Activated T-cell treated with anti-CD3 and anti-CD28 coated beads, Interleukin-2, amount 50 U/mL, for 72 hours (primary cell): ENCODE measurements around the gene STK4. TPM values are rescaled to one million over a fixed set of nuclear protein-coding genes. Genes with fewer than 3 reads are reported as not detected.

ENCODE experiments used
- ATAC-seq, 2 donors: fragments of 150-1000 bp; cut with Tn5 transposase; replicated peaks in 1 of 2; 2 replicates each; pipeline ENCODE4 v1.10.0; 2021; ENCODE audit warnings: moderate library complexity in 2 of 2, mild to moderate bottlenecking in 1 of 2
- DNase-seq, 2 donors: peaks; one replicate each; pipeline ENCODE4 v3.0.0; 2021 to 2022; ENCODE audit warnings: mixed read lengths in 1 of 2
- H3K27ac Mint-ChIP-seq: one replicate; pipeline ENCODE4 v1.8.0; 2022; ENCODE audit warnings: mild to moderate bottlenecking, moderate library complexity, mixed read lengths
- H3K27me3 Mint-ChIP-seq: one replicate; pipeline ENCODE4 v1.8.0; 2022; ENCODE audit warnings: low read depth, mixed read lengths
- H3K36me3 Mint-ChIP-seq, 2 donors: one replicate each; pipeline ENCODE4 v1.8.0; 2022; ENCODE audit warnings: mixed read lengths in 2 of 2, mild to moderate bottlenecking in 1 of 2; ENCODE audit not compliant: insufficient read depth in 2 of 2
- H3K4me1 Mint-ChIP-seq: one replicate; pipeline ENCODE4 v1.8.0; 2022; ENCODE audit warnings: low read depth, mixed read lengths
- H3K4me3 Mint-ChIP-seq, 2 donors: one replicate each; pipeline ENCODE4 v1.8.0; 2022; ENCODE audit warnings: mild to moderate bottlenecking in 2 of 2, mixed read lengths in 2 of 2, moderate library complexity in 2 of 2
- H3K9me3 Mint-ChIP-seq, 2 donors: one replicate each; pipeline ENCODE4 v1.8.0; 2022; ENCODE audit warnings: mixed read lengths in 2 of 2
- total RNA-seq, 2 donors: library from RNA; stranded (reverse); gene quantifications; one replicate each; pipeline ENCODE4 v1.2.3, GENCODE V29; 2022

The STK4 gene
- total RNA-seq, 2 donors from 2014 or later: 161 to 162 TPM

DNA sequence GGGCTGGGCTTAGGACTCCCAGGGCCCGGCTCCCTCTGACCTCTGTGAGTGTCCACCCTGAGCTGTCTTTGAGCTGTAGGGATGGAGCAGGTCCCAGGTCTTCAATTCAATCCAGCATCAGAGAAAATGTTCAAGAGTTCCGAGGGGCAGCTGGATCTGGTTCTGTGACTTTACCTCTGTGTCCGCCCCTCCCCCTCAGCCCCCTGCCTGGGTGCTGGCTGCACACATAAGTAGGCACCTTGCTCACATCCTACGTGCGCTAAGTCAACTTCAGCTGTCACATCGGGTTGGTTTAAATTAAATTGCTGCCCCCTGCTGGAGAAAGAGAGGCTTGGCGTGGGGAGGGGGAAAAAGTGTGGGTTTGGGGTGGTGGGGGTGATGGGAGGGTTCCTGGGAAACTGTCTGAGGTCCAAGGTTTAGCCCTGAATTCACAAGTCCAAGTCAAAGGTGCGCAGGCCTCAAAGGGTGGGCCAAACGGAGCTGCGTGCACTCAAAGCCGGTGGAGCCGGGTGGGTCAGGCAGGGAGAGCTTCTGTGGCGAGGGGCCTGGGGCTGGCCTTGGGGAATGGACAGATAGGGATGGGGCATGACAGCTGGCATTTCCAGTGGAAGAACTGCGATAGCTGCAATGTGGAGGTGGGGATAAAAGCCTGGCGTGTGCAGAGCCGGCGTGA lies 145.6 kb downstream of the STK4 start:
- Mint-ChIP-seq H3K4me1 (peaks cover 17% of the 10 kb centered on the region), H3K27me3 (peaks cover 16% of the 10 kb centered on the region)
- DNase-seq: peak in 1 of 2 donors; percentile 34

DNA sequence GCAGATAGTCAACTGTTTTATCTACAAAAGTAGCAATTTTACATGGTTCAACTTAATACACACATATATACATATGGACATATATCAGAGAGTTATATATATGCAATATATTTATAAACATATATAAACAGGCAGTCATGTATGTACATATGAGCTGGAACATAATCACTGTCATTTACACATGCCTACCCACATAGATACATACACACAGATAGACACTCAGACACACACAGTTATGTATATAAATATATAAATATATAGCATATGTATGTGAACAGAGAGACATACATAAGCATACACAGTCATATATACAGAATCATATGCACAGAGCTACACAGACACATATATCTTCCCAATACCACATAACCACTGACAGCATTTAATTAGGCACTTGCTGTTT lies 146.4 kb downstream of the STK4 start:
- DNase-seq: no peak
- no peak for ATAC-seq
- no peaks in the 10 kb centered on the region for H3K9me3 Mint-ChIP-seq
- no peaks in the 10 kb centered on the region for H3K36me3 Mint-ChIP-seq
- H3K27me3 Mint-ChIP-seq: peaks cover 18% of the 10 kb centered on the region
- no peak overlapping the region for H3K27ac Mint-ChIP-seq
- peaks cover 17% of the 10 kb centered on the region for H3K4me1 Mint-ChIP-seq
- no peak overlapping the region for H3K4me3 Mint-ChIP-seq

More for the DNA sequence above, 145.6 kb downstream of the STK4 start:
- ATAC-seq: peak; percentile 24 to 40
- no peak overlapping the region for H3K4me3 Mint-ChIP-seq
- H3K27ac Mint-ChIP-seq: no peak overlapping the region
- no peaks in the 10 kb centered on the region for H3K9me3 Mint-ChIP-seq
- no peaks in the 10 kb centered on the region for H3K36me3 Mint-ChIP-seq

DNA sequence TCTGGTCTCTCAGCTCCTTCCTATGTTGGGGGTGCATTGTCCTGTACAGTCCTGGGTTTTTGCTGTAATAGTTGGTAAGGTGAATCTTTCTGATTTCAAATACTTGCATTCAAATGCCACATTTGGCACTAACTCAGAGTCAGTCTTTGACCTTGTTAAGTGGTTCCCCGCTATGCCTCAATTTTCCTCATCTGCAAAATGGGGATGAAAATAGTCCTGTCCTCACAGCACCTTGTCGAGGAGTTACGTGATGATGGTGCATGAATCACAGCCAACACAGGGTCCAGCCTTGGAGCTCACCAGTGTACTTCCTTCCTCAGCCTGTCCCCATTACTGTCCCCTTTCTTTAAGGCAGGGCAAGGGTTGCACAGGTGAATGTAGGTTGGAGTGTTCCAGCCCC lies 147.6 kb downstream of the STK4 start:
- no peaks in the 10 kb centered on the region for H3K36me3 Mint-ChIP-seq
- DNase-seq: no peak
- H3K4me3 Mint-ChIP-seq: no peak overlapping the region
- peaks cover 17% of the 10 kb centered on the region for H3K4me1 Mint-ChIP-seq
- no peak for ATAC-seq
- no peak overlapping the region for H3K27ac Mint-ChIP-seq
- H3K27me3 Mint-ChIP-seq: peaks cover 21% of the 10 kb centered on the region
- H3K9me3 Mint-ChIP-seq: no peaks in the 10 kb centered on the region

DNA sequence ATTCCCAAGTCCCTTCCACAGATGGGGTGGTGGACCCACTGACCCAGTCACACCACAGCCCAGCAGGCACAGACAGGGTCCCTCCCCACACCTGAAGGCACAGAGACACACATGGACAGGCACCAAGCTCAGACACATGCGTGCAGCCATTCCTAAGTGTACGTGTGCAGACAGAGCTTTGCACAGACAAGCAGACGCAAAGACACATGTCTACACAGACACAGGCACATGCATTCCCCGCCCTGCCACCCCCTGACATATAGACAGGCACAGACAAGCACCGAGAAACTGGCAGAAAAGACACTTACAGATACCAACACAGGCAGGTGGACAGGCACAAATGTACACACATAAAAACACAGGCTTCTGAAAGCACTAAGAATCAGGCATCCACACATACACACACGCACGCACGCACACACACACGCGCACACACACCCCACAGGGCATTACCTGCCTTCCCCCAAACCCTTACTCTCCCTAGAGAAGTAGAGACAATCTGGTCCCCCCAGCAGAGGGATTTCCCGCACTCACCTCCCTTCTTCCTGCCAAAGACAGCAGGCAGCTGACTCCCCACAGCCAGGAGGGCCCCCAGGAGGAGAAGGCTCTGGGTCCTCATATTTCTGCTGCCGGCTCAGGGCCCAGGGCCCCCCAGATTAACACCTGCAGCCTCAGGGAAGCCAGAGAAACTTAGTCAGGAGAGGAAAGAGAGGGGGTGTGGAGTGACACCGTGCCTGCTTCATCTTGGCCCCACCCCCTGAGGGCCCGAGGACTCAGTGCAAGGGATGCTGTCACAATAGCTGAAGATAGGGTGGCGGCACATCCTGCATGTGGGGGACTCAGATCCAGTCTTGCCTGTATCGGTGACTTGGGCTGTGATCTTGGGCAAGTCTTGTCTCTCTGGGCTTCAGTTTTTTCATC lies 148.4 kb downstream of the STK4 start, which contains the start of gene WFDC5:
Gene WFDC5 (minus strand): TSS at position 710 of the 921 bp plus-strand sequence. CDS start 91 bp downstream, at position 619.
- Mint-ChIP-seq H3K9me3 (no peaks in the 10 kb centered on the region), H3K4me3 (peak within 1 kb of the TSS; percentile 18 to 23), H3K4me1 (peaks cover 17% of the 10 kb centered on the region), H3K27ac (no peak within 1 kb of the TSS), H3K36me3 (no peaks in the 10 kb centered on the region), H3K27me3 (peaks cover 21% of the 10 kb centered on the region)
- peak; percentile 69 to 82 for ATAC-seq
- DNase-seq: peak in 1 of 2 donors; percentile 34

DNA sequence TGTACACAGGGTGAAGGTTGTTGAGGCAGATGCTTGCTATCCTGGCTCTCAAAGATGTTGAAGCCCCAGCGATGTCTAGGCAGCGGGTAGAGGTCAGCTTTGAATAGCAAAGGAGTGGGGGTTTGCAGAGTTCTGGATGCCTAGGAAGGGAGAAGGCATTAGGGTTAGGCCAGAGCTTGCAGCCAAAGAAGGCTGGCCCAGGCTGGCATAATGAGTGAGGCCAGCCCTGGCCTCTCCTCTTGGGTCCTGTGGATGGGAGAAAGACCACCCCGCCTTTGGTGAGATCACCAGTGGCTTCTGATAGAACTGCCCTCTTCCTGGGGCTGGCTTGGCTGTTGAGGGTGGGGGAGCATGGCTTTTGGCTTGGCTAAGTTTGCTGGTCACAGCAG lies 149.1 kb downstream of the STK4 start:
- Mint-ChIP-seq H3K27ac (no peak overlapping the region), H3K4me3 (peak overlapping the region in 1 of 2 donors; percentile 23), H3K4me1 (peaks cover 17% of the 10 kb centered on the region), H3K9me3 (no peaks in the 10 kb centered on the region), H3K27me3 (peaks cover 26% of the 10 kb centered on the region), H3K36me3 (no peaks in the 10 kb centered on the region)
- DNase-seq (no peak), ATAC-seq (peak; percentile 6 to 12)

DNA sequence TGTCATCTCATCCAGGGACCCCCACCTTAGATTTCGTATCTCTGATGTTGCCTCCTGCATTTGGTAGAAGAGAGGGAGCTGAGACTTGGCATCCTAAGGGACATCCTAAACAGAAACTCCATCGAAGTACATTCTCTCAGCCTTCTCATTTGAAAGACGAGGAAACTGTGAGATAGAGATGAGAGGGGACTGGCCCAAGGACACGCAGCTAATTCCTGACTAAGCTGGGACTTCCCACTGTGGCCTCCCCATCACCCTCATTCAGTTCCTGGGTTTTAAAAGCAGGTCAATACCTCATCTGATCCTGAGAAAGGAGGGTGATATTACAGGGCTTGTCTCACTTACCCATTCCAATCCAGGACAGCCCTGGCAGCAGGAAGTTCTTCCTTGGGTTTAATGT lies 149.5 kb downstream of the STK4 start:
- Mint-ChIP-seq H3K36me3 (no peaks in the 10 kb centered on the region), H3K9me3 (no peaks in the 10 kb centered on the region), H3K27me3 (peaks cover 28% of the 10 kb centered on the region), H3K4me3 (peak overlapping the region in 1 of 2 donors; percentile 18), H3K27ac (no peak overlapping the region), H3K4me1 (peaks cover 17% of the 10 kb centered on the region)
- DNase-seq (no peak), ATAC-seq (peak in 1 of 2 donors; percentile 64)

DNA sequence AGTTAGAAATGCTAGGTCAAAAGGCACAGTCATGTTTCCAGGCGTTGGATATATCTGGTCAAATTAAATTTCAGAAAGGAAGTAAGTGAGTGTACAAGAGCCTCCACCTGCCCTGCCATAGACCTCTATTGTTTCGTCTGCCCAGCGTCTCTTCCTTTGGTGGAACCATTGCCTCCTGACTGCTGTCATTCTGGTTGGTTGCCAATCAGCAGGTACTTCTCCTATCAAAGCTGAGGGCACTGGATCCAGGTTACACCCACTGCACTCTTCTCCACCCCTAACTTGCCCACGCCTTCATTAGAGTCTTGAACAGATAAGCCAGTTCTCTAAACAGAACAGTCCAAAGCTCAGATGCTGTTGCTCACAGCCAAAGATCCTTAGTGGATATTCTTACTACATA lies 151.3 kb downstream of the STK4 start:
- Mint-ChIP-seq H3K9me3 (no peaks in the 10 kb centered on the region), H3K27me3 (peaks cover 39% of the 10 kb centered on the region), H3K27ac (no peak overlapping the region), H3K4me1 (peaks cover 21% of the 10 kb centered on the region), H3K4me3 (no peak overlapping the region), H3K36me3 (no peaks in the 10 kb centered on the region)
- DNase-seq: no peak
- no peak for ATAC-seq

DNA sequence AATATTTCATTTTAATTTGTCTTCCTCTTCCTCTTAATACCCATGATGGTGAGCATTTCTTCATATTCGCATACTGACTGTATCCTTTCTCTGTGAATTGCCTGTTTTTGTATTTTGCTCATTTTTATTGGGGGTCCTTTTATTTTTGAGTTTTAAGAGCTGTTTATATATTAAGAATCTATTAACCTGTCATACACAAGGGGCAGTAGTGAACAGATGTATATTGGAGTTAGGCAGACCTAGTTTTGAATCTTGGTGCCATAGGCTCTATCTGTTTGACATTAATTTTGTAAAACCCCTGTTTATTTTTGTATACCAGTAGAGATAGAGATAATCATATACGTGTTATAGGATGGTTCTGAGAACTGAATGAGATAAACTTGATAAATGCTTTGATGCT lies 151.7 kb downstream of the STK4 start:
- no peak overlapping the region for H3K4me3 Mint-ChIP-seq
- H3K4me1 Mint-ChIP-seq: peaks cover 21% of the 10 kb centered on the region
- no peak overlapping the region for H3K27ac Mint-ChIP-seq
- H3K36me3 Mint-ChIP-seq: no peaks in the 10 kb centered on the region
- H3K9me3 Mint-ChIP-seq: no peaks in the 10 kb centered on the region
- no peak for ATAC-seq
- peaks cover 42% of the 10 kb centered on the region for H3K27me3 Mint-ChIP-seq
- no peak for DNase-seq

DNA sequence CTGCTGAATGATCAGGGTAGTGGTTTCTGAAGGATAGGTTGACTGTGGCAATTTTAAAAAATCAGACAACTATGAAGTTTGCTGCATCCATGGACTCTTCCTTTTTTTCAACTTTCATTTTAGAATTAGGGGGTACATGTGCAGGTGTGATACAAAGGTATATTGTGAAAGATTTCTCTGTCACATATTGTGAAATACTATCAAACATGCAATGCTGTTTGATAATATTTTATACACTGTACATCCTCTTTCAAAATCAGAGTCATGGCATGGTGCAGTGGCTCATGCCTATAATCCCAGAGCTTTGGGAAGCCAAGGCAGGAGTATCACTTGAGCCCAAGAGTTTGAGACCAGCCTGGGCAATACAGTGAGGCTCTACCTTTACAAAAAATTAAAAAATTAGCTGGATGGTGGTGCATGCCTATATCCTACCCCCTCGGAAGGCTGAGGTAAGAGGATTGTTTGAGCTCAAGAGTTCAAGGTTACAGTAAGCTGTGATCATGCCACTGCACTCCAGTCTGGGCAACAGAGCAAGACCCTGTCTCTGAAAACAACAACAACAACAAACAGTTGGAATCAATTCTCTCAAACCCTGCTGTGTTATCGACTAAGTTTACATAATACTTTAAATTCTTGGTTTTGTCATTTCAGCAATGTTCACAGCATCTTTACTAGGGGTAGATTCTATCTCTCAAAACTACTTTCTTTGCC lies 153.4 kb downstream of the STK4 start:
- H3K9me3 Mint-ChIP-seq: no peaks in the 10 kb centered on the region
- no peak for DNase-seq
- ATAC-seq: no peak
- H3K4me3 Mint-ChIP-seq: no peak overlapping the region
- peaks cover 34% of the 10 kb centered on the region for H3K27me3 Mint-ChIP-seq
- no peak overlapping the region for H3K27ac Mint-ChIP-seq
- H3K4me1 Mint-ChIP-seq: peaks cover 17% of the 10 kb centered on the region
- H3K36me3 Mint-ChIP-seq: no peaks in the 10 kb centered on the region

DNA sequence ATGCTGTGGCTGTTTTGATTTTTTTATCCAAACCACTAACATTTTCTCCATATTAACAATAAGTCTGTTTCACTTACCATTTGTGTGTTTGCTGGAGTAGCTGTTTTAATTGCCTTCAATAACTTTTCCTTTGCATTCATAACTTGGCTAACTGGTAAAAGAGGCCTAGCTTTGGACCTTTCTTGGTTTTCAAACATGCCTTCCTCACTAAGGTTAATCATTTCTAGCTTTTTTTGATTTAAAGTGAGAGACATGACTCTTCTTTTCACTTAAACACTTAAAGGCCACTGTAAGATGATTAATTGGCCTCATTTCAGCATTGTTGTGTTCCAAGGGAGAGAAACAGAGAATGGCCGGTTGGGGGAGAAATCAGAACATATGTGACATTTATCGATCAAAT lies 155.1 kb downstream of the STK4 start:
- DNase-seq (no peak), ATAC-seq (peak in 1 of 2 donors; percentile 38)
- H3K4me1 Mint-ChIP-seq: peaks cover 5% of the 10 kb centered on the region
- no peaks in the 10 kb centered on the region for H3K36me3 Mint-ChIP-seq
- H3K9me3 Mint-ChIP-seq: no peaks in the 10 kb centered on the region
- peaks cover 42% of the 10 kb centered on the region for H3K27me3 Mint-ChIP-seq
- no peak overlapping the region for H3K4me3 Mint-ChIP-seq
- no peak overlapping the region for H3K27ac Mint-ChIP-seq

DNA sequence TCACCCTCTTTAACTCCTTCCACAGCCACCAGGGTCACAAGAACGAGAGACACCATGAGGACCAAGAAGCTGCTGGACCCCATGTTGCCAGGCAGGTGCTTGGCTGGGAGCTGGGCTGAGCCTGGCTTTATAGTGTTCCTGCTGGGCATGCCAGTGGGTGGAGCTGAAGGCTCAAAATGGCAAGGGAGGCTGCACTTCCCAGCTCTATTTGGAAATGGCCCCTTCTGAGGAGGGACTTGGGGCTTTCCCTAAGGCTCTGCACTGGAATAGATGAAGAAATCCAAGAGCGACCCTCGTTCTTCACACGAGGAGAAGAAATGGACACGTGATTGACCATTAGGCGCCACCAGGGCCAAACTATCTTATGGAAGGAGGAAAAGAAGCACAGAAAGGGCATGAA lies 158.1 kb downstream of the STK4 start, which contains the start of gene WFDC12:
Gene WFDC12 (minus strand): TSS at position 101 of the 400 bp plus-strand sequence. CDS start 18 bp downstream, at position 83.
- no peak within 1 kb of the TSS for H3K27ac Mint-ChIP-seq
- peaks cover 56% of the 10 kb centered on the region for H3K27me3 Mint-ChIP-seq
- H3K36me3 Mint-ChIP-seq: no peaks in the 10 kb centered on the region
- H3K4me3 Mint-ChIP-seq: no peak within 1 kb of the TSS
- no peaks in the 10 kb centered on the region for H3K9me3 Mint-ChIP-seq
- ATAC-seq (no peak), DNase-seq (no peak)
- peaks cover 5% of the 10 kb centered on the region for H3K4me1 Mint-ChIP-seq

DNA sequence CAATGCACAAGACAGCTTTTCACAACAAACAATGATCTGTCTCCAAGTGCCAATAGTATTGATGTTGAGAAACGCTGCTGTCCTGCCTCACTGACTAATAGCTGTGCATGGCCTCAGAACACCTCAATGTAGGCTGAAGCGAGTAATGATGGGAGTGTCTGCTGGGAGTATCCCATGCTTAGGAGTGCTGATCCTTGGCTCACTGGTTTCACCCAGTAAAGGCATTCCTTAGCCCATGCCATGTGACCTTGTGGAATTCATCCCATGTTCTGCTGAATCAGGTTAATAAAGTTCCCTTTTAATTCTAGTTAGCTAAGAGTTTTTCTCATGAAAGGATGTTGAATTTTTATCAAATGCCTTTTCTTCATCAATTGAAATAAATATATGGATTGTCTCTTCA lies 161.8 kb downstream of the STK4 start:
- H3K4me3 Mint-ChIP-seq: no peak overlapping the region

More for the DNA sequence above, 161.8 kb downstream of the STK4 start:
- Mint-ChIP-seq H3K4me1 (no peaks in the 10 kb centered on the region), H3K9me3 (no peaks in the 10 kb centered on the region), H3K27ac (no peak overlapping the region), H3K27me3 (peaks cover 61% of the 10 kb centered on the region), H3K36me3 (no peaks in the 10 kb centered on the region)
- DNase-seq: no peak
- no peak for ATAC-seq
